ENCODE measurements around the gene CAMK1D. TPM values are rescaled to one million over a fixed set of nuclear protein-coding genes. Genes with fewer than 3 reads are reported as not detected.

CAMK1D gene
- total RNA-seq, 1 experiment from 2014 or later, result 10.2 TPM

DNA sequence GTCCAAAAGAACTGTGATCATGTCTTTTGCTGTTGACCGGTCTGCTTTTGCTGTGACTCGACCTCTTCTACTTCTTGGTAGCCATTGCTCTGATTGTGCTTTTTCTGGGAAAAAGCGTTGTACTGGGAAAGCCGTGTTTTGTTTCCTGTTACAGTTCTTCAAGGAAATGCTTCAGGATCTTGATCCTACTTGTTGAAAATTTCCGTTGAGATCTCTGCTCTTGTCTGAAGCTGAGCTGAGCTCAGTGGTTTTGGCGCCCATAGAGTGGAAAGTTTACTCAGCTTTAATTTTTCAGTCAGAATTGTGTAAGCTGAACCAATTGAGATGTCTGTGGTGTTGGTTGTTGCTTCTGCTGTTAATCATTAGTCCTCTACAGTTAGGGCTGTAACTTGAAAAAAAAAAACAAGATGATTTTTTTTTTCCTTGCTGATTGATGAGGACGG, 349.9 kb downstream of the CAMK1D start:
- POLR2A ChIA-PET, result no interaction called here
- Mint-ChIP-seq H3K4me1 (no peaks in the 10 kb centered on the region), H3K27me3 (ENCODE audit: low read depth) (no peaks in the 10 kb centered on the region), H3K36me3 (no peaks in the 10 kb centered on the region), H3K9me3 (no peaks in the 10 kb centered on the region), H3K4me3 (no peak overlapping the region), H3K27ac (no peak overlapping the region)
- DNase-seq (ENCODE audit: low spot score) (no peak), ATAC-seq (no peak)
- TF ChIP-seq, protein P1, sequence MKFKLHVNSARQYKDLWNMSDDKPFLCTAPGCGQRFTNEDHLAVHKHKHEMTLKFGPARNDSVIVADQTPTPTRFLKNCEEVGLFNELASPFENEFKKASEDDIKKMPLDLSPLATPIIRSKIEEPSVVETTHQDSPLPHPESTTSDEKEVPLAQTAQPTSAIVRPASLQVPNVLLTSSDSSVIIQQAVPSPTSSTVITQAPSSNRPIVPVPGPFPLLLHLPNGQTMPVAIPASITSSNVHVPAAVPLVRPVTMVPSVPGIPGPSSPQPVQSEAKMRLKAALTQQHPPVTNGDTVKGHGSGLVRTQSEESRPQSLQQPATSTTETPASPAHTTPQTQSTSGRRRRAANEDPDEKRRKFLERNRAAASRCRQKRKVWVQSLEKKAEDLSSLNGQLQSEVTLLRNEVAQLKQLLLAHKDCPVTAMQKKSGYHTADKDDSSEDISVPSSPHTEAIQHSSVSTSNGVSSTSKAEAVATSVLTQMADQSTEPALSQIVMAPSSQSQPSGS (CRISPR knock-in tag; IDR thresholded peaks at IDR 0.05; ENCODE audit: borderline replicate concordance, low read depth), result no peak
- TF ChIP-seq ZNF317 (CRISPR knock-in tag; IDR thresholded peaks at IDR 0.05; ENCODE audit: borderline replicate concordance, low read depth) (no peak), E2F1 (CRISPR knock-in tag; IDR thresholded peaks at IDR 0.05) (no peak), MYBL2 (CRISPR knock-in tag; IDR thresholded peaks at IDR 0.05) (no peak), ZNF396 (CRISPR knock-in tag; IDR thresholded peaks at IDR 0.05; ENCODE audit: borderline replicate concordance) (no peak), ZNF416 (CRISPR knock-in tag; IDR thresholded peaks at IDR 0.05) (no peak), ATF6 (CRISPR knock-in tag; IDR thresholded peaks at IDR 0.05) (no peak), FOXP1 (CRISPR knock-in tag; IDR thresholded peaks at IDR 0.05; ENCODE audit: borderline replicate concordance) (no peak), FOXK1 (CRISPR knock-in tag; IDR thresholded peaks at IDR 0.05) (no peak), MXD4 (CRISPR knock-in tag; IDR thresholded peaks at IDR 0.05; ENCODE audit: borderline replicate concordance) (no peak), ZBTB21 (CRISPR knock-in tag; IDR thresholded peaks at IDR 0.05; ENCODE audit: borderline replicate concordance) (no peak), GABPB1 (CRISPR knock-in tag; IDR thresholded peaks at IDR 0.05) (no peak)
- TF ChIP-seq, protein P2, sequence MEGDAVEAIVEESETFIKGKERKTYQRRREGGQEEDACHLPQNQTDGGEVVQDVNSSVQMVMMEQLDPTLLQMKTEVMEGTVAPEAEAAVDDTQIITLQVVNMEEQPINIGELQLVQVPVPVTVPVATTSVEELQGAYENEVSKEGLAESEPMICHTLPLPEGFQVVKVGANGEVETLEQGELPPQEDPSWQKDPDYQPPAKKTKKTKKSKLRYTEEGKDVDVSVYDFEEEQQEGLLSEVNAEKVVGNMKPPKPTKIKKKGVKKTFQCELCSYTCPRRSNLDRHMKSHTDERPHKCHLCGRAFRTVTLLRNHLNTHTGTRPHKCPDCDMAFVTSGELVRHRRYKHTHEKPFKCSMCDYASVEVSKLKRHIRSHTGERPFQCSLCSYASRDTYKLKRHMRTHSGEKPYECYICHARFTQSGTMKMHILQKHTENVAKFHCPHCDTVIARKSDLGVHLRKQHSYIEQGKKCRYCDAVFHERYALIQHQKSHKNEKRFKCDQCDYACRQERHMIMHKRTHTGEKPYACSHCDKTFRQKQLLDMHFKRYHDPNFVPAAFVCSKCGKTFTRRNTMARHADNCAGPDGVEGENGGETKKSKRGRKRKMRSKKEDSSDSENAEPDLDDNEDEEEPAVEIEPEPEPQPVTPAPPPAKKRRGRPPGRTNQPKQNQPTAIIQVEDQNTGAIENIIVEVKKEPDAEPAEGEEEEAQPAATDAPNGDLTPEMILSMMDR (IDR thresholded peaks at IDR 0.05), result no peak
- TF ChIP-seq, protein P3, sequence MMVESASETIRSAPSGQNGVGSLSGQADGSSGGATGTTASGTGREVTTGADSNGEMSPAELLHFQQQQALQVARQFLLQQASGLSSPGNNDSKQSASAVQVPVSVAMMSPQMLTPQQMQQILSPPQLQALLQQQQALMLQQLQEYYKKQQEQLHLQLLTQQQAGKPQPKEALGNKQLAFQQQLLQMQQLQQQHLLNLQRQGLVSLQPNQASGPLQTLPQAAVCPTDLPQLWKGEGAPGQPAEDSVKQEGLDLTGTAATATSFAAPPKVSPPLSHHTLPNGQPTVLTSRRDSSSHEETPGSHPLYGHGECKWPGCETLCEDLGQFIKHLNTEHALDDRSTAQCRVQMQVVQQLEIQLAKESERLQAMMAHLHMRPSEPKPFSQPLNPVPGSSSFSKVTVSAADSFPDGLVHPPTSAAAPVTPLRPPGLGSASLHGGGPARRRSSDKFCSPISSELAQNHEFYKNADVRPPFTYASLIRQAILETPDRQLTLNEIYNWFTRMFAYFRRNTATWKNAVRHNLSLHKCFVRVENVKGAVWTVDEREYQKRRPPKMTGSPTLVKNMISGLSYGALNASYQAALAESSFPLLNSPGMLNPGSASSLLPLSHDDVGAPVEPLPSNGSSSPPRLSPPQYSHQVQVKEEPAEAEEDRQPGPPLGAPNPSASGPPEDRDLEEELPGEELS (CRISPR knock-in tag; IDR thresholded peaks at IDR 0.05), result no peak
- CTCF ChIA-PET, result no interaction called here

- ATAC-seq (no peak), DNase-seq (ENCODE audit: low spot score) (no peak)
- Mint-ChIP-seq H3K4me3 (no peak overlapping the region), H3K4me1 (no peaks in the 10 kb centered on the region), H3K36me3 (no peaks in the 10 kb centered on the region), H3K27ac (no peak overlapping the region), H3K27me3 (ENCODE audit: low read depth) (no peaks in the 10 kb centered on the region), H3K9me3 (no peaks in the 10 kb centered on the region)
- ChIA-PET CTCF (no interaction called here), POLR2A (no interaction called here)
- TF ChIP-seq NR3C1 (CRISPR knock-in tag; conservative IDR thresholded peaks at IDR 0.05; ENCODE audit: low read depth) (no peak), ZNF138 (CRISPR knock-in tag; conservative IDR thresholded peaks at IDR 0.05) (no peak), CREM (CRISPR knock-in tag; IDR thresholded peaks at IDR 0.05) (no peak), ZNF671 (CRISPR knock-in tag; IDR thresholded peaks at IDR 0.05) (no peak), PRRX2 (CRISPR knock-in tag; IDR thresholded peaks at IDR 0.05) (no peak), SMAD4 (CRISPR knock-in tag; IDR thresholded peaks at IDR 0.05) (no peak), CBFB (CRISPR knock-in tag; IDR thresholded peaks at IDR 0.05; ENCODE audit: low read depth) (no peak)
- TF ChIP-seq, protein P4, sequence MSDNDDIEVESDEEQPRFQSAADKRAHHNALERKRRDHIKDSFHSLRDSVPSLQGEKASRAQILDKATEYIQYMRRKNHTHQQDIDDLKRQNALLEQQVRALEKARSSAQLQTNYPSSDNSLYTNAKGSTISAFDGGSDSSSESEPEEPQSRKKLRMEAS (CRISPR knock-in tag; IDR thresholded peaks at IDR 0.05), result no peak
- TF ChIP-seq, protein P5, sequence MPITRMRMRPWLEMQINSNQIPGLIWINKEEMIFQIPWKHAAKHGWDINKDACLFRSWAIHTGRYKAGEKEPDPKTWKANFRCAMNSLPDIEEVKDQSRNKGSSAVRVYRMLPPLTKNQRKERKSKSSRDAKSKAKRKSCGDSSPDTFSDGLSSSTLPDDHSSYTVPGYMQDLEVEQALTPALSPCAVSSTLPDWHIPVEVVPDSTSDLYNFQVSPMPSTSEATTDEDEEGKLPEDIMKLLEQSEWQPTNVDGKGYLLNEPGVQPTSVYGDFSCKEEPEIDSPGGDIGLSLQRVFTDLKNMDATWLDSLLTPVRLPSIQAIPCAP (CRISPR knock-in tag; IDR thresholded peaks at IDR 0.05), result no peak
- TF ChIP-seq, protein P6, sequence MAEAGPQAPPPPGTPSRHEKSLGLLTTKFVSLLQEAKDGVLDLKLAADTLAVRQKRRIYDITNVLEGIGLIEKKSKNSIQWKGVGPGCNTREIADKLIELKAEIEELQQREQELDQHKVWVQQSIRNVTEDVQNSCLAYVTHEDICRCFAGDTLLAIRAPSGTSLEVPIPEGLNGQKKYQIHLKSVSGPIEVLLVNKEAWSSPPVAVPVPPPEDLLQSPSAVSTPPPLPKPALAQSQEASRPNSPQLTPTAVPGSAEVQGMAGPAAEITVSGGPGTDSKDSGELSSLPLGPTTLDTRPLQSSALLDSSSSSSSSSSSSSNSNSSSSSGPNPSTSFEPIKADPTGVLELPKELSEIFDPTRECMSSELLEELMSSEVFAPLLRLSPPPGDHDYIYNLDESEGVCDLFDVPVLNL (CRISPR knock-in tag; IDR thresholded peaks at IDR 0.05; ENCODE audit: borderline replicate concordance, low read depth), result no peak
These were observed 350.6 kb downstream of the CAMK1D start for GRCh38 chr10:12699781-12700556.

Measured in WTC11 (cell line).